Epithelial cell of esophagus (primary cell): ENCODE measurements around the gene ETS1.

ENCODE experiments used
- DNase-seq: peaks from one replicate; pipeline ENCODE4 v3.0.0; 2010; ENCODE audit warnings: low read depth
- H3K4me3 ChIP-seq: 2 replicates; pipeline ENCODE4 v1.5.1; 2011; ENCODE audit warnings: mild to moderate bottlenecking, low read length, control low read depth
- CTCF ChIP-seq: IDR thresholded peaks from 2 replicates; pipeline ENCODE4 v1.5.1; 2011; ENCODE audit warnings: low read depth, mild to moderate bottlenecking, low read length, control low read depth, inconsistent platforms; ENCODE audit not compliant: insufficient read depth; ENCODE audit errors: missing control alignments

Gene ETS1

GRCh38 chr11:128628686-128629085 is 41.3 kb upstream of the ETS1 start:
- no peak overlapping the region for H3K4me3 ChIP-seq
- no peak for TF ChIP-seq CTCF
- no peak for DNase-seq

GRCh38 chr11:128628325-128628673 is 40.9 kb upstream of the ETS1 start:
- DNase-seq, result no peak
- H3K4me3 ChIP-seq, result no peak overlapping the region
- no peak for TF ChIP-seq CTCF

- H3K4me3 ChIP-seq, result no peak overlapping the region
- no peak for DNase-seq
- no peak for TF ChIP-seq CTCF
Measured at GRCh38 chr11:128627666-128628324, 40.4 kb upstream of the ETS1 start.

GRCh38 chr11:128626913-128627665 is 39.7 kb upstream of the ETS1 start:
- TF ChIP-seq CTCF, result no peak
- H3K4me3 ChIP-seq, result no peak overlapping the region
- no peak for DNase-seq

- no peak overlapping the region for H3K4me3 ChIP-seq
- DNase-seq, result no peak
- TF ChIP-seq CTCF, result no peak
Measured at GRCh38 chr11:128625746-128626145, 38.4 kb upstream of the ETS1 start.

GRCh38 chr11:128625326-128625725 is 38.0 kb upstream of the ETS1 start:
- no peak for DNase-seq
- H3K4me3 ChIP-seq, result no peak overlapping the region
- TF ChIP-seq CTCF, result no peak
